Frontal cortex (tissue), 4 donors: ENCODE measurements around the gene HS3ST3B1. TPM values are rescaled to one million over a fixed set of nuclear protein-coding genes. Genes with fewer than 3 reads are reported as not detected.
A peak's percentile ranks its signal among the peaks of the same experiment; 100 is the strongest.

Experiments
- DNase-seq, 2 donors: peaks; one replicate each; pipeline ENCODE4 v3.0.0; 2012; ENCODE audit warnings: low spot score in 2 of 2
- FAIRE-seq: peaks from 2 replicates; lab custom pipeline; 2012; peaks lifted over from hg19 to GRCh38; lab: Jason Lieb, UNC
- total RNA-seq: library from RNA; depleted of rRNA; stranded (reverse); fragments of >200 nt; gene quantifications from one replicate; pipeline ENCODE4 v1.2.3, GENCODE V29; 2014
- donor health status: control.
- donor health status: control.
- donor health status: control.

Gene HS3ST3B1
- total RNA-seq = 1.6 TPM

- FAIRE-seq = no peak
- DNase-seq = peak; percentile 83 to 84
Observed at GRCh38 chr17:14300575-14301278, at the start of gene HS3ST3B1. Gene HS3ST3B1 (plus strand): TSS chr17:14301081. CDS start chr17:14301519, 438 bp downstream.

GRCh38 chr17:14261406-14261805 is 39.5 kb upstream of the HS3ST3B1 start:
- FAIRE-seq = no peak
- no peak for DNase-seq

- DNase-seq = no peak
Observed at GRCh38 chr17:14268264-14268663, 32.6 kb upstream of the HS3ST3B1 start.

GRCh38 chr17:14269473-14269872 is 31.4 kb upstream of the HS3ST3B1 start:
- no peak for DNase-seq
- FAIRE-seq = no peak

More at GRCh38 chr17:14268264-14268663, 32.6 kb upstream of the HS3ST3B1 start:
- no peak for FAIRE-seq

- FAIRE-seq (no peak), DNase-seq (no peak)
Observed at GRCh38 chr17:14270508-14270907, 30.4 kb upstream of the HS3ST3B1 start.

- FAIRE-seq (no peak), DNase-seq (no peak)
Observed at GRCh38 chr17:14276535-14277250, 24.2 kb upstream of the HS3ST3B1 start.

GRCh38 chr17:14281530-14281929 is 19.4 kb upstream of the HS3ST3B1 start:
- no peak for DNase-seq
- FAIRE-seq = no peak

- FAIRE-seq = no peak
- no peak for DNase-seq
Observed at GRCh38 chr17:14282726-14283125, 18.2 kb upstream of the HS3ST3B1 start.

- DNase-seq = no peak
- no peak for FAIRE-seq
Observed at GRCh38 chr17:14289162-14289561, 11.7 kb upstream of the HS3ST3B1 start.

GRCh38 chr17:14294876-14295275 is 6.0 kb upstream of the HS3ST3B1 start:
- DNase-seq (no peak), FAIRE-seq (no peak)

- no peak for FAIRE-seq
- DNase-seq = no peak
Observed at GRCh38 chr17:14295676-14296075, 5.2 kb upstream of the HS3ST3B1 start.

- DNase-seq = no peak
- no peak for FAIRE-seq
Observed at GRCh38 chr17:14296166-14296910, 4.5 kb upstream of the HS3ST3B1 start.

- DNase-seq = no peak
- no peak for FAIRE-seq
Observed at GRCh38 chr17:14297161-14297851, 3.6 kb upstream of the HS3ST3B1 start.

- no peak for DNase-seq
- FAIRE-seq = no peak
Observed at GRCh38 chr17:14298221-14298946, 2.5 kb upstream of the HS3ST3B1 start.

GRCh38 chr17:14298947-14299279 is 2.0 kb upstream of the HS3ST3B1 start:
- DNase-seq (no peak), FAIRE-seq (no peak)

- FAIRE-seq (no peak), DNase-seq (no peak)
Observed at GRCh38 chr17:14299280-14300141, 1.4 kb upstream of the HS3ST3B1 start.

- peak in 1 of 2 donors; percentile 36 for DNase-seq
Observed at GRCh38 chr17:14301279-14302090, 604 bp downstream of the HS3ST3B1 start.

GRCh38 chr17:14302091-14302430 is 1.2 kb downstream of the HS3ST3B1 start:
- no peak for DNase-seq
- FAIRE-seq = no peak

More at GRCh38 chr17:14301279-14302090, 604 bp downstream of the HS3ST3B1 start:
- no peak for FAIRE-seq
